Putamen (tissue), 1 donor: ENCODE results near the gene GTF2H4.

ENCODE experiments used
- DNase-seq: peaks from one replicate; pipeline ENCODE4 v3.0.0-alpha.2; 2016; ENCODE audit warnings: low spot score

GTF2H4 gene

GRCh38 chr6:30882759-30883684 is 25.0 kb upstream of the GTF2H4 start:
- DNase-seq = no peak

- peak; percentile 88 for DNase-seq
Observed at GRCh38 chr6:30883685-30884520, 24.1 kb upstream of the GTF2H4 start, which contains the start of gene DDR1. DDR1 (plus strand) TSS chr6:30884519; CDS start chr6:30888730, 4,211 bp downstream.

GRCh38 chr6:30884521-30885480 is 23.2 kb upstream of the GTF2H4 start:
- peak; percentile 38 for DNase-seq

GRCh38 chr6:30885481-30885998 is 22.5 kb upstream of the GTF2H4 start:
- peak; percentile 46 for DNase-seq

GRCh38 chr6:30885999-30886896 is 21.8 kb upstream of the GTF2H4 start:
- DNase-seq = peak; percentile 72

GRCh38 chr6:30886897-30887255 is 21.1 kb upstream of the GTF2H4 start:
- no peak for DNase-seq

- peak; percentile 53 for DNase-seq
Observed at GRCh38 chr6:30887901-30888815, 19.8 kb upstream of the GTF2H4 start.

GRCh38 chr6:30888816-30889495 is 19.1 kb upstream of the GTF2H4 start:
- DNase-seq = no peak

GRCh38 chr6:30889496-30889885 is 18.5 kb upstream of the GTF2H4 start:
- no peak for DNase-seq

GRCh38 chr6:30889921-30890645 is 17.9 kb upstream of the GTF2H4 start:
- peak; percentile 88 for DNase-seq

- DNase-seq = no peak
Observed at GRCh38 chr6:30890646-30891449, 17.2 kb upstream of the GTF2H4 start.

GRCh38 chr6:30891450-30891723 is 16.6 kb upstream of the GTF2H4 start:
- DNase-seq = no peak

GRCh38 chr6:30891816-30892538 is 16.0 kb upstream of the GTF2H4 start:
- no peak for DNase-seq

GRCh38 chr6:30893001-30893591 is 14.9 kb upstream of the GTF2H4 start:
- DNase-seq = no peak

GRCh38 chr6:30893666-30894065 is 14.3 kb upstream of the GTF2H4 start:
- no peak for DNase-seq

GRCh38 chr6:30894381-30894780 is 13.6 kb upstream of the GTF2H4 start:
- no peak for DNase-seq
